Measurements from ENCODE around the gene FSIP1. TPM values are rescaled to one million over a fixed set of nuclear protein-coding genes. Genes with fewer than 3 reads are reported as not detected.

FSIP1 gene
- total RNA-seq, 1 donor from 2014 or later: 0.71 TPM

GRCh38 chr15:39807791-39808190, 25.1 kb upstream of the FSIP1 start:
- no peak for DNase-seq (ENCODE audit: low read depth)
- Histone ChIP-seq H3K4me3 (ENCODE audit: low read depth, low read length) (no peak overlapping the region), H3K36me3 (ENCODE audit: control insufficient read depth, insufficient read depth, low read length) (no peaks in the 10 kb centered on the region), H3K27me3 (ENCODE audit: control insufficient read depth, insufficient read depth, low read length) (no peaks in the 10 kb centered on the region)
- TF ChIP-seq CTCF (IDR thresholded peaks at IDR 0.05; ENCODE audit: insufficient read depth, low read length, poor library complexity, severe bottlenecking): no peak

GRCh38 chr15:39804026-39804425, 21.4 kb upstream of the FSIP1 start:
- DNase-seq (ENCODE audit: low read depth): no peak
- Histone ChIP-seq H3K36me3 (ENCODE audit: control insufficient read depth, insufficient read depth, low read length) (no peaks in the 10 kb centered on the region), H3K4me3 (ENCODE audit: low read depth, low read length) (no peak overlapping the region), H3K27me3 (ENCODE audit: control insufficient read depth, insufficient read depth, low read length) (no peaks in the 10 kb centered on the region)
- no peak for TF ChIP-seq CTCF (IDR thresholded peaks at IDR 0.05; ENCODE audit: insufficient read depth, low read length, poor library complexity, severe bottlenecking)

GRCh38 chr15:39803016-39803415, 20.4 kb upstream of the FSIP1 start:
- no peak overlapping the region for H3K4me3 ChIP-seq (ENCODE audit: low read depth, low read length)
- TF ChIP-seq CTCF (IDR thresholded peaks at IDR 0.05; ENCODE audit: insufficient read depth, low read length, poor library complexity, severe bottlenecking): no peak

GRCh38 chr15:39801641-39802309, 19.1 kb upstream of the FSIP1 start:
- no peak for DNase-seq (ENCODE audit: low read depth)

More at GRCh38 chr15:39803016-39803415, 20.4 kb upstream of the FSIP1 start:
- DNase-seq (ENCODE audit: low read depth): no peak
- no peaks in the 10 kb centered on the region for H3K36me3 ChIP-seq (ENCODE audit: control insufficient read depth, insufficient read depth, low read length)
- H3K27me3 ChIP-seq (ENCODE audit: control insufficient read depth, insufficient read depth, low read length): no peaks in the 10 kb centered on the region

GRCh38 chr15:39799552-39800011, 16.9 kb upstream of the FSIP1 start:
- no peaks in the 10 kb centered on the region for H3K36me3 ChIP-seq (ENCODE audit: control insufficient read depth, insufficient read depth, low read length)
- TF ChIP-seq CTCF (IDR thresholded peaks at IDR 0.05; ENCODE audit: insufficient read depth, low read length, poor library complexity, severe bottlenecking): no peak
- no peak for DNase-seq (ENCODE audit: low read depth)
- no peaks in the 10 kb centered on the region for H3K27me3 ChIP-seq (ENCODE audit: control insufficient read depth, insufficient read depth, low read length)
- no peak overlapping the region for H3K4me3 ChIP-seq (ENCODE audit: low read depth, low read length)

More at GRCh38 chr15:39801641-39802309, 19.1 kb upstream of the FSIP1 start:
- TF ChIP-seq CTCF (IDR thresholded peaks at IDR 0.05; ENCODE audit: insufficient read depth, low read length, poor library complexity, severe bottlenecking): peak; percentile 47
- Histone ChIP-seq H3K27me3 (ENCODE audit: control insufficient read depth, insufficient read depth, low read length) (no peaks in the 10 kb centered on the region), H3K36me3 (ENCODE audit: control insufficient read depth, insufficient read depth, low read length) (no peaks in the 10 kb centered on the region), H3K4me3 (ENCODE audit: low read depth, low read length) (no peak overlapping the region)

- DNase-seq (ENCODE audit: low read depth): no peak
- no peak for TF ChIP-seq CTCF (IDR thresholded peaks at IDR 0.05; ENCODE audit: insufficient read depth, low read length, poor library complexity, severe bottlenecking)
- Histone ChIP-seq H3K4me3 (ENCODE audit: low read depth, low read length) (no peak overlapping the region), H3K36me3 (ENCODE audit: control insufficient read depth, insufficient read depth, low read length) (no peaks in the 10 kb centered on the region), H3K27me3 (ENCODE audit: control insufficient read depth, insufficient read depth, low read length) (no peaks in the 10 kb centered on the region)
Measured at GRCh38 chr15:39798382-39798781, 15.7 kb upstream of the FSIP1 start.

Measured in kidney epithelial cell (primary cell).